AG04450 (cell line): ENCODE results near the gene MITF. TPM values are rescaled to one million over a fixed set of nuclear protein-coding genes. Genes with fewer than 3 reads are reported as not detected.

ENCODE experiments used
- CTCF ChIA-PET: fragments of 300-600, 350-600 bp; formaldehyde crosslinking; extraction: SDS; loops from one replicate; lab custom pipeline; 2022; ENCODE audit warnings: antibody characterized with exemption, inconsistent platforms; lab: Charles Lee
- POLR2A ChIA-PET: fragments of 350-600 bp; formaldehyde crosslinking; extraction: SDS; loops from one replicate; lab custom pipeline; 2021; ENCODE audit warnings: antibody characterized with exemption, inconsistent platforms; lab: Yijun Ruan, JAX
- DNase-seq: peaks from one replicate; pipeline ENCODE4 v3.0.0-alpha.2; 2011; ENCODE audit warnings: low read depth, low spot score
- H3K27ac ChIP-seq: one replicate; pipeline ENCODE4 v1.5.1; 2012; ENCODE audit warnings: low read depth, low read length, control low read depth
- H3K27me3 ChIP-seq: one replicate; pipeline ENCODE4 v1.6.0; 2012; ENCODE audit warnings: low read length; ENCODE audit not compliant: control insufficient read depth, insufficient read depth
- H3K4me3 ChIP-seq: 2 replicates; pipeline ENCODE4 v1.5.1; 2011; ENCODE audit warnings: mild to moderate bottlenecking, low read depth, low read length, control low read depth
- H3K9me3 ChIP-seq: 2 replicates; pipeline ENCODE4 v1.5.1; 2012; ENCODE audit warnings: low read length; ENCODE audit not compliant: control insufficient read depth, insufficient read depth
- polyA plus RNA-seq: library from polyadenylated mRNA; depleted of rRNA; stranded (reverse); fragments of >200 nt; gene quantifications from 2 replicates; pipeline ENCODE4 v1.2.3, GENCODE V29; 2011
- TF ChIP-seq, protein P1 (sequence below): IDR thresholded peaks from 2 replicates; pipeline ENCODE4 v1.5.1; 2011; ENCODE audit warnings: low read depth, low read length, control low read depth, inconsistent platforms

MITF gene
- polyA plus RNA-seq, 1 experiment = 32.2 TPM

DNA sequence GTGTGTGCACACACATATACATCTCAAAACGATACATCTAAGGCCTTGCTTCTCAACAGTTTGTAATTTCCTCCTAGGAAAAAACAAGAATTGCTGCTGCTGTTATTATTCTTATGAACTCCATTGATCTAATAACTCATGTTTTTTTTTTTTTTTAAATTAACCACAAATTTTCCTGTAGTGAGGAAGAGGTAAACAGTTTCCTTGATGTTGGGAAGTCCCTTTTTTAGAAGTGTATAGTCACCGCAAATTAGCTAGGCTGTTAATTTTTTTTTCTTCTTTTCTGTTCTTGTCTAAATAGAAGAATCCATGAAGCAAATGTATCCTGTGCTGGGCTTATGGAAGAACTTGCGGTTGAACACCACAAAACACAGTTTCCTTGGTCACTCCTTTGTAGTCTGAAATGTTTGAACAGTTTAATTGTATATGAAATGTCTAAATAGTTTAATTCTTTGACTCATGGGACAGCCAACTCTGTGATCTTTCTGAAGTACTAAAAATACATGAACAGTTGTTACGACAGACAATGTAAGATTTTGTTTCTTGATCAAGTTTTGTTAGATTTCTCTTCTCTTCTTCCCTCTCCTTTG, 64.5 kb downstream of the MITF start:
- H3K9me3 ChIP-seq = no peaks in the 10 kb centered on the region
- H3K27me3 ChIP-seq = no peaks in the 10 kb centered on the region
- TF ChIP-seq, protein P1, sequence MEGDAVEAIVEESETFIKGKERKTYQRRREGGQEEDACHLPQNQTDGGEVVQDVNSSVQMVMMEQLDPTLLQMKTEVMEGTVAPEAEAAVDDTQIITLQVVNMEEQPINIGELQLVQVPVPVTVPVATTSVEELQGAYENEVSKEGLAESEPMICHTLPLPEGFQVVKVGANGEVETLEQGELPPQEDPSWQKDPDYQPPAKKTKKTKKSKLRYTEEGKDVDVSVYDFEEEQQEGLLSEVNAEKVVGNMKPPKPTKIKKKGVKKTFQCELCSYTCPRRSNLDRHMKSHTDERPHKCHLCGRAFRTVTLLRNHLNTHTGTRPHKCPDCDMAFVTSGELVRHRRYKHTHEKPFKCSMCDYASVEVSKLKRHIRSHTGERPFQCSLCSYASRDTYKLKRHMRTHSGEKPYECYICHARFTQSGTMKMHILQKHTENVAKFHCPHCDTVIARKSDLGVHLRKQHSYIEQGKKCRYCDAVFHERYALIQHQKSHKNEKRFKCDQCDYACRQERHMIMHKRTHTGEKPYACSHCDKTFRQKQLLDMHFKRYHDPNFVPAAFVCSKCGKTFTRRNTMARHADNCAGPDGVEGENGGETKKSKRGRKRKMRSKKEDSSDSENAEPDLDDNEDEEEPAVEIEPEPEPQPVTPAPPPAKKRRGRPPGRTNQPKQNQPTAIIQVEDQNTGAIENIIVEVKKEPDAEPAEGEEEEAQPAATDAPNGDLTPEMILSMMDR = no peak
- CTCF ChIA-PET = interaction anchor here (4.5 kb wide), 1 partner anchor 11 kb away, joined by 35 read pairs; no protein-coding TSS in a partner anchor
- no peak overlapping the region for H3K4me3 ChIP-seq
- no peak for DNase-seq
- POLR2A ChIA-PET = no interaction called here
- no peak overlapping the region for H3K27ac ChIP-seq

DNA sequence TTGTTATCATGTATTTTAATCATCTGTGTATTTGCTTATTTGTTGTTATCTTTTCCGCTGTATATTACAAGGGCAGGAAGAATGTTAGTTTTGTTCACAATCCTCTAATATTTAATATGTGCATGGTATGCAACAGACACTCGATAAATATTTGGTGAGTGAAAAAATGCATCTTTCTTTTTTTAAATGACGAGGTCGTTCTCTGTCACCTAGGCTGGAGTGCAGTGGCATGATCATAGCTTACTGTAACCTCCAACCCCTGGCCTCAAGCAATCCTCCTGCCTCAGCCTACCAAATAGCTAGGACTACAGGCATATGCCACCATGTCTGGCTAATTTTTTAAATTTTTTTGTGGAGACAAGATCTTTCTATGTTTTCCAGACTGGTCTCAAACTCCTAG, 66.2 kb downstream of the MITF start:
- no peaks in the 10 kb centered on the region for H3K27me3 ChIP-seq

DNA sequence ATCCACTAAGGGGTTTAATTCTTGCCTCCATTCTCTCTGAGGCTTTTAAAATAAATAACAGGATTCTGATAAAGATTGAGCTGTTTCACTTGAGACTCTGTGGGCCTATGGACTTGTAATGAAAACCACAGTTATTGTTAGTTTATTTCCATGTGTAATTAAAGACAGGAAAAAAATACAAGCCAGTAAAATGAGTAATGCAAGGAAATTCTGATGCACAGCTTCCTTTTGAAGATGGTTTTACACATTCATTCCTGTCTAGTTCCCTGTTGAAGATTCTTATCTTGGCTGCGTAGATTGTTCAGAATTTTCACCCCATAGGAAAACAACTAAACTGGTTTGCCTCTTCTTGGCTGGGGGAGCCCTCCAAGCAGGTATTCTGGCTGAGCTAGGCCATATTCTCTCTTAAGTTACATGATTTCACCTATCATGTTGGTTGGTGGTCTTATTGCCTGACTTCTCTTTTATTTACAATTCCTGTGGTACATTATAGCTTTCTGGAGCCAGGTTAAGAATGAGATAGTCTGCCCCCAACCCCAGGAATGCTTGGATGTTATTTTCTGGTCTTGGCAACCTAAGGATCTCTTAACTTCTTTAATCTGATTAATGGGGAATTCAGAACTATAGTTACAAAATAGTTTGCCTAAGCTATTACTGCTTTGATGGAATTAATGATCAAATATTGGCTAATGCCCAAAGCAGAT, 67.6 kb downstream of the MITF start:
- Histone ChIP-seq H3K9me3 (no peaks in the 10 kb centered on the region), H3K4me3 (no peak overlapping the region), H3K27ac (peak overlapping the region; percentile 86), H3K27me3 (no peaks in the 10 kb centered on the region)
- ChIA-PET POLR2A (interaction anchor here (0.6 to 1.4 kb wide), 4 partner anchors 14 to 1730 kb away, joined by 3 to 11 read pairs (median 4); no protein-coding TSS in a partner anchor), CTCF (interaction anchor here (0.6 to 4.5 kb wide), 5 partner anchors 14 to 115 kb away, joined by 3 to 35 read pairs (median 6); no protein-coding TSS in a partner anchor)
- TF ChIP-seq, protein P1 = no peak
- DNase-seq = no peak

More for the DNA sequence above, 66.2 kb downstream of the MITF start:
- Histone ChIP-seq H3K9me3 (no peaks in the 10 kb centered on the region), H3K27ac (no peak overlapping the region), H3K4me3 (no peak overlapping the region)
- TF ChIP-seq, protein P1 = no peak
- no peak for DNase-seq
- ChIA-PET CTCF (interaction anchor here (1.1 to 4.5 kb wide), 3 partner anchors 12 to 143 kb away, joined by 3 to 35 read pairs (median 4); no protein-coding TSS in a partner anchor), POLR2A (no interaction called here)

DNA sequence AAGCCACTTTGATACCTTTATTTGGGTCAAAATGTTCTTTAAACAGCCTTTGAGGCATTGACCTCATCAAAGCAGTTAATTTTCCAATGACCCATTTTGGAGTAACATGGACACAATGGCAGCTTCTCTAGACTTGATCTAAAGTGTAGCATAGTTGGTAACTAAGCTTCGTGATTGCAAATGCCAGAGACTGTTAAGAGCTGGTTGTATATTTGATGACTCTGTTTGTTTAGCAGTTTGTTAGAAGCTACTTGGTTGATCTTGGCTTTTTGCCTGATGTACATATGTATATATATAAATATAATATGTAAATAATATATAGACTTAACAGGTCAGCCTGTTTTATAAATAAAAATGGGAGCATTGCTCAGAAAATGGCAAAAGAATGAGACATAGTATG, 68.4 kb downstream of the MITF start:
- H3K9me3 ChIP-seq = no peaks in the 10 kb centered on the region
- ChIA-PET CTCF (interaction anchor here (0.6 to 4.5 kb wide), 4 partner anchors 15 to 116 kb away, joined by 3 to 35 read pairs (median 7); no protein-coding TSS in a partner anchor), POLR2A (interaction anchor here (1.0 to 1.4 kb wide), 3 partner anchors 15 to 61 kb away, joined by 3 to 11 read pairs (median 3); no protein-coding TSS in a partner anchor)
- no peak overlapping the region for H3K4me3 ChIP-seq
- H3K27me3 ChIP-seq = no peaks in the 10 kb centered on the region
- no peak for DNase-seq
- no peak overlapping the region for H3K27ac ChIP-seq
- TF ChIP-seq, protein P1 = no peak
